Hematopoietic multipotent progenitor cell treated with erythropoietin and hydrocortisone succinate and interleukin-3 and kit ligand, for 4 days (in vitro differentiated cells): ENCODE data around the gene RIMKLB.
A peak's percentile ranks its signal among the peaks of the same experiment; 100 is the strongest.
"Not testable (repeated sequence)": the region's sequence is repeated elsewhere in the genome, so short reads cannot be mapped to it uniquely, and the experiment has no call there.

Source experiments
- DNase-seq: peaks from one replicate; pipeline ENCODE4 v3.0.0-alpha.2; 2015

Gene RIMKLB

GRCh38 chr12:8820676-8821407 lies 123.1 kb downstream of the RIMKLB start:
- not testable (repeated sequence) for DNase-seq

GRCh38 chr12:8821591-8821990 lies 123.8 kb downstream of the RIMKLB start:
- no peak for DNase-seq

GRCh38 chr12:8822298-8822697 lies 124.5 kb downstream of the RIMKLB start, which contains the start of gene A2ML1:
Gene A2ML1 (plus strand): TSS chr12:8822621. CDS start chr12:8822652, 31 bp downstream.
- no peak for DNase-seq

GRCh38 chr12:8823565-8824300 lies 125.9 kb downstream of the RIMKLB start:
- DNase-seq: peak; percentile 62

- DNase-seq: no peak
These were observed 129.9 kb downstream of the RIMKLB start for GRCh38 chr12:8827551-8828256.

GRCh38 chr12:8828257-8829124 lies 130.7 kb downstream of the RIMKLB start:
- peak; percentile 17 for DNase-seq

GRCh38 chr12:8829125-8829518 lies 131.3 kb downstream of the RIMKLB start:
- DNase-seq: no peak

GRCh38 chr12:8829621-8830020 lies 131.8 kb downstream of the RIMKLB start:
- no peak for DNase-seq

- DNase-seq: no peak
These were observed 133.3 kb downstream of the RIMKLB start for GRCh38 chr12:8831116-8831515.

- DNase-seq: no peak
These were observed 134.7 kb downstream of the RIMKLB start for GRCh38 chr12:8832500-8832899.
